Nephron (organoid): Measurements from ENCODE around the gene CPN1.

Source experiments
- H3K27ac Mint-ChIP-seq, 3 experiments: 2 replicates each; pipeline ENCODE4 v1.8.0; 2020; ENCODE audit warnings: mixed read lengths in 3 of 3, mild to moderate bottlenecking in 2 of 3, moderate library complexity in 1 of 3
- H3K27me3 Mint-ChIP-seq: 2 replicates; pipeline ENCODE4 v1.8.0; 2021; ENCODE audit warnings: low read depth, mild to moderate bottlenecking, moderate library complexity, mixed read lengths
- H3K36me3 Mint-ChIP-seq: 2 replicates; pipeline ENCODE4 v1.8.0; 2020; ENCODE audit warnings: low read depth, mixed read lengths
- H3K4me1 Mint-ChIP-seq: 2 replicates; pipeline ENCODE4 v1.8.0; 2020; ENCODE audit warnings: mixed read lengths
- H3K4me3 Mint-ChIP-seq, 3 experiments: 2 replicates each; pipeline ENCODE4 v1.8.0; 2020; ENCODE audit warnings: mild to moderate bottlenecking in 3 of 3, mixed read lengths in 3 of 3, moderate library complexity in 2 of 3
- H3K9me3 Mint-ChIP-seq: 2 replicates; pipeline ENCODE4 v1.8.0; 2020; ENCODE audit warnings: mixed read lengths
- TF ChIP-seq, protein P1 (sequence below), 3 experiments: fragments of 200-600 bp; sonication (generic); IDR thresholded peaks; one replicate each; pipeline ENCODE4 v1.5.0; 2021; ENCODE audit warnings: antibody characterized with exemption in 3 of 3; ENCODE audit not compliant: unreplicated experiment in 3 of 3

Gene CPN1

DNA sequence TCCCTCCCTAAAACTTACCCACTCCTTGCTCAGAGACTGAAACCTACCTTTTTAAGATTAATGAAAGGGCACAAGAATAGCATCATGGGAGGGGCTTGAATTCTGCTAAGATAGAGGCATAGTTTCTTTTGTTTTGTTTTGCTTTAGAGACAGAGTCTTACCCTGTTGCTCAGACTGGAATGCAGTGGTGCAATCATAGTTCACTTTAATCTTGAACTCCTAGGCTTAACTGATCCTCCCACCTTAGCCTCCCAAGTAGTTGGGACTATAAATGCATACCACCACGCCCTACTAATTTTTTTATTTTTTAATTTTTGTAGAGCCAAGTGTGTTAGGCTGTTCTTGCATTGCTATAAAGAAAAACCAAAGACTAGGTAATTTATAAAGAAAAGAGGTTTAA lies 54.3 kb downstream of the CPN1 start:
- Mint-ChIP-seq H3K27me3 (no peaks in the 10 kb centered on the region), H3K36me3 (peaks cover 5% of the 10 kb centered on the region), H3K27ac (no peak overlapping the region), H3K4me1 (peaks cover 24% of the 10 kb centered on the region), H3K4me3 (no peak overlapping the region), H3K9me3 (peaks cover 13% of the 10 kb centered on the region)
- TF ChIP-seq, protein P1, sequence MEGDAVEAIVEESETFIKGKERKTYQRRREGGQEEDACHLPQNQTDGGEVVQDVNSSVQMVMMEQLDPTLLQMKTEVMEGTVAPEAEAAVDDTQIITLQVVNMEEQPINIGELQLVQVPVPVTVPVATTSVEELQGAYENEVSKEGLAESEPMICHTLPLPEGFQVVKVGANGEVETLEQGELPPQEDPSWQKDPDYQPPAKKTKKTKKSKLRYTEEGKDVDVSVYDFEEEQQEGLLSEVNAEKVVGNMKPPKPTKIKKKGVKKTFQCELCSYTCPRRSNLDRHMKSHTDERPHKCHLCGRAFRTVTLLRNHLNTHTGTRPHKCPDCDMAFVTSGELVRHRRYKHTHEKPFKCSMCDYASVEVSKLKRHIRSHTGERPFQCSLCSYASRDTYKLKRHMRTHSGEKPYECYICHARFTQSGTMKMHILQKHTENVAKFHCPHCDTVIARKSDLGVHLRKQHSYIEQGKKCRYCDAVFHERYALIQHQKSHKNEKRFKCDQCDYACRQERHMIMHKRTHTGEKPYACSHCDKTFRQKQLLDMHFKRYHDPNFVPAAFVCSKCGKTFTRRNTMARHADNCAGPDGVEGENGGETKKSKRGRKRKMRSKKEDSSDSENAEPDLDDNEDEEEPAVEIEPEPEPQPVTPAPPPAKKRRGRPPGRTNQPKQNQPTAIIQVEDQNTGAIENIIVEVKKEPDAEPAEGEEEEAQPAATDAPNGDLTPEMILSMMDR (IDR thresholded peaks at IDR 0.05; ENCODE audit: unreplicated experiment in 3 of 3): no peak

- Mint-ChIP-seq H3K27ac (peak overlapping the region; percentile 82 to 87 (median 86)), H3K36me3 (peaks cover 5% of the 10 kb centered on the region), H3K4me1 (peaks cover 36% of the 10 kb centered on the region), H3K4me3 (peak overlapping the region in 2 of 3 experiments; percentile 11 to 12), H3K9me3 (peaks cover 13% of the 10 kb centered on the region), H3K27me3 (no peaks in the 10 kb centered on the region)
- TF ChIP-seq, protein P1 (IDR thresholded peaks at IDR 0.05; ENCODE audit: unreplicated experiment in 3 of 3): no peak
Measured at GRCh38 chr10:100025576-100025975, 56.1 kb downstream of the CPN1 start.

- H3K27ac Mint-ChIP-seq: peak overlapping the region; percentile 82 to 87 (median 86)
- TF ChIP-seq, protein P1 (IDR thresholded peaks at IDR 0.05; ENCODE audit: unreplicated experiment in 3 of 3): no peak
- H3K4me3 Mint-ChIP-seq: peak overlapping the region in 1 of 3 experiments; percentile 3
- peaks cover 45% of the 10 kb centered on the region for H3K4me1 Mint-ChIP-seq
- H3K9me3 Mint-ChIP-seq: peaks cover 13% of the 10 kb centered on the region
- no peaks in the 10 kb centered on the region for H3K27me3 Mint-ChIP-seq
- peaks cover 5% of the 10 kb centered on the region for H3K36me3 Mint-ChIP-seq
Measured at GRCh38 chr10:100024748-100025147, 56.9 kb downstream of the CPN1 start.

DNA sequence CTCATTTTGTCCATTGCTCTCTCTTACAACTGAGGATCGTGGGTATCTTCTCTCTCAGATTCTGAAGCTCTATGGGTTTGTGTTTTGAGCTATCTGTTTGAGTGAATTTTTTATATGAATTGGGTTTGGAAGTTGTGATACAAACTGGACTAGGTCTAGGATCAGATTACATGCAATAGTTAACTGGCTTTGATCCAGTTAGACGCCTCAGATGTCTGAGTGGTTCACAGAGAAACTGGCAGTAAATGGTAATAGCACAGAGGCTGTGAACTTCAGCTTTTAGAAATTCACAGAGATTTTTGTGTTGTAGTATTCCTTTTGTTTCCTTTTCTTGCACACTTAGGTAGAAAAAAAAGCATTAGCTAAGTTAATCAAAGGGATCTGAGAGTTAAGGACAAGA lies 59.3 kb downstream of the CPN1 start:
- peaks cover 5% of the 10 kb centered on the region for H3K36me3 Mint-ChIP-seq
- H3K27ac Mint-ChIP-seq: peak overlapping the region; percentile 62 to 85 (median 69)
- TF ChIP-seq, protein P1 (IDR thresholded peaks at IDR 0.05; ENCODE audit: unreplicated experiment in 3 of 3): no peak
- peaks cover 48% of the 10 kb centered on the region for H3K4me1 Mint-ChIP-seq
- peak overlapping the region in 1 of 3 experiments; percentile 47 for H3K4me3 Mint-ChIP-seq
- peaks cover 8% of the 10 kb centered on the region for H3K9me3 Mint-ChIP-seq
- no peaks in the 10 kb centered on the region for H3K27me3 Mint-ChIP-seq

- Mint-ChIP-seq H3K4me1 (peaks cover 45% of the 10 kb centered on the region), H3K27ac (peak overlapping the region; percentile 42 to 48 (median 48)), H3K4me3 (no peak overlapping the region), H3K27me3 (no peaks in the 10 kb centered on the region), H3K36me3 (peaks cover 5% of the 10 kb centered on the region), H3K9me3 (peaks cover 6% of the 10 kb centered on the region)
- TF ChIP-seq, protein P1 (IDR thresholded peaks at IDR 0.05; ENCODE audit: unreplicated experiment in 3 of 3): no peak
Measured at GRCh38 chr10:100021322-100021721, 60.3 kb downstream of the CPN1 start.

- Mint-ChIP-seq H3K27ac (peak overlapping the region; percentile 42 to 48 (median 48)), H3K4me1 (peaks cover 40% of the 10 kb centered on the region), H3K27me3 (no peaks in the 10 kb centered on the region), H3K9me3 (peaks cover 3% of the 10 kb centered on the region), H3K4me3 (no peak overlapping the region), H3K36me3 (peaks cover 3% of the 10 kb centered on the region)
- TF ChIP-seq, protein P1 (IDR thresholded peaks at IDR 0.05; ENCODE audit: unreplicated experiment in 3 of 3): no peak
Measured at GRCh38 chr10:100020886-100021253, 60.8 kb downstream of the CPN1 start.
